GM11168 (cell line): ENCODE measurements around the gene SESN1.

Experiments used
- in situ Hi-C: fragments of 300-500 bp; cut with MboI; formaldehyde crosslinking; loops from one replicate; pipeline ENCODE4 v1.12.0; 2022; ENCODE audit warnings: low sequenced_read_pairs; ENCODE audit not compliant: unreplicated experiment

SESN1 gene

DNA sequence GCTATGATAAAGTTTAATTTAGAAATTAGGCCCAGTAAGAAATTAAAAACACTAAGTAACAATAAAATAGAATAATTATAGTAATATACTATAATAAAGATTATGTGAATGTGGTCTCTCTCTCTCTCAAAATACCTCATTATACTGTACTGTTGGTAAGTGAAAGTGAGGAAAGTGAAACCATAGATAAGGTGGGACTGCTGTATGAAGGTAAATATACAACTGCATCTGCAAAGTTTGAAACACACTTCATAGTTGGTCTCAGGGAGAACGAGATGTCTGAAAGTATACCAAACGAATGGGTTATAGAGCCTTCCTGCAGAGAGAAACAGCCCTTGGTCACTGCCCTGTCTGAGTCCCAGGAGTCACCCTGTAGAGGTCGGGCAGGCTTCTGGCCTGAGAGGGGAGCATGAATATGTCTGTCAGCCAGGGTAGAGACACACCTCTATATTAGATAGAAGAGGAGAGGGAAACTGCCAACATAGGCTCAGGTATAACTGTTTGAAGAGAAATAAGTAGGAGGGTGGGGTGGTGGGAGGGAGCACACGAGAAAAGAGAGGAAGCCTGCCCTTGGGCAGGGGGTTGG, 31.8 kb downstream of the SESN1 start:
- in situ Hi-C loops, result no loop called here

DNA sequence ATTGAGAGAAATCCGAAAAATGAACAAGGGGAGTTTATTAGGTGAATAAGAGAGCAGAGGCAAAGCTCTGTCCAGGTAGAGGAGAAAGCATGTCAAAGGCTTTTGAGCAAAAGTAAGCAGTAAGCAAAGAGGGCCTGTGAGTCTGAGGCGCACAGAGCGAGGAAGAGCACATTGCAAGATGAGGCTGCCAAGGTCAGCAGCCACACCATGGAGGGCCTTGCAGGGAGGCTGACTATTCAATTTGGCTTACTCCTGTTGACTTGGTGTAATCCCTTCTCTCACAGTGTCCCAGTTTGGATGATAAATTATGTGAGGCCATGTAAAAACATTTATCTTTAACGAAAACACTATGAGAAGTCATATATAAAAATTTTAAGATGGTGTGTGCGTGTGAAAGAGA, 32.4 kb downstream of the SESN1 start:
- in situ Hi-C loops, result no loop called here

DNA sequence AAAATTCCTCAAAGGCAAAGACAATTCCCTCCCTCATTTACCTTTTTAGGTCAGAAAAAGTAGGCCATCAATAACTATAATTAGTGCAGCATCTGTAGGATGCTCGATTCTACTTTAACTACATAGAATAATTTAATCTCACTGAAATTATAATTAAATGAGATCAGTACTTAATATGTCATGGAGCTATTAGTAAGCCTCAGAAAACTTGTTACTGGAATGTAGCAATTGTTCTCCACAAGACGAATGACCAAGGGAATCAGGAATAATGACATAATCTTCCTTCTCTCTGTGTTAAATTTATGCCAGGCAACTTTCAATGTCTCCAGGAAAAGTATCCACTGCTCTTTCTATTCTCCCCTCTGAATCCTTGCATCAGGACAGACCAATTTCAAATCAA, 34.1 kb downstream of the SESN1 start:
- in situ Hi-C loops, result no loop called here

- in situ Hi-C loops, result loop anchor here (5.0 kb wide), 1 partner anchor 47 kb away; no protein-coding TSS in a partner anchor
Observed at GRCh38 chr6:109059571-109060021, 35.0 kb downstream of the SESN1 start.

- in situ Hi-C loops, result loop anchor here (5.0 kb wide), 1 partner anchor 47 kb away; no protein-coding TSS in a partner anchor
Observed at GRCh38 chr6:109059153-109059552, 35.5 kb downstream of the SESN1 start.

- in situ Hi-C loops, result loop anchor here (5.0 kb wide), 1 partner anchor 46 kb away; no protein-coding TSS in a partner anchor
Observed at GRCh38 chr6:109058620-109059019, 36.0 kb downstream of the SESN1 start.

DNA sequence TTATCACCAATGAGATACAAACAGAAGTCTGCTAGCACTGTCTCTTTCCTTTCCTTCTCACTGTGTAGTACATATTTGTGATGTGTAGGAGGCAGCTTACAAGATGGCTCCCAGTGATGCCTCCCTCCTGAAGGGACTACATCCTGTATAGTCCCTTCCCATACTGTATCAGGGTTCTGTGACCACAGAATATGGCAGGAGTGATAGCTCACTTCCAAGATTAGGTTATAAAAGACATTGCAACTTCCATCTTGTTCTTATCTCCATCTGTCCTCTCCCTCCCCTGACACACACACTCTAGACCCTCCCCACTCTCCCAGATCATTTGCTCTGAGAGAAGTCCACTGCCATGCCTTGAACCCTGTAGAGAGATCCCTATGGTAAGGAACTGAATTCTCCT, 38.0 kb downstream of the SESN1 start:
- in situ Hi-C loops, result loop anchor here (5.0 kb wide), 1 partner anchor 44 kb away; no protein-coding TSS in a partner anchor

- in situ Hi-C loops, result loop anchor here (5.0 kb wide), 1 partner anchor 44 kb away; no protein-coding TSS in a partner anchor
Observed at GRCh38 chr6:109055771-109056235, 38.8 kb downstream of the SESN1 start.

DNA sequence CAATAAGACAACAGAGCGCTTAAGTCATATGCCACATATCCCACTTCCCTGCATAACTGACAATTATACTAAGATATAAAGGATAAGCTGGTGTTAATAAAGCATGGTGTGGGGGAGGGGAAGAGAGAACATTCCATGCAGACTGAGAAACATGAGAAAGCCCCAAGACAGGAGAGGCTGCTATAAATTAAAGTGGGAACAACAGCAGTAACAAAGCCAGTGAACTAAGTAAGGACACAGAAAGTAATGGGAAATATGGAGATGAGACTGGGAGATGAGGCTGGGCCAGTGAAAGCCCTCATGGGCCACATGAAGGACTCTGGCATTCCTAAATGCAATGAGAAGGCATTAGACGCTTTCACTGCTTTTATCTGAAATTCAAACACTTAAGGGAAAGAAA, 41.3 kb downstream of the SESN1 start:
- in situ Hi-C loops, result no loop called here

- in situ Hi-C loops, result no loop called here
Observed at GRCh38 chr6:109052852-109053251, 41.8 kb downstream of the SESN1 start.

DNA sequence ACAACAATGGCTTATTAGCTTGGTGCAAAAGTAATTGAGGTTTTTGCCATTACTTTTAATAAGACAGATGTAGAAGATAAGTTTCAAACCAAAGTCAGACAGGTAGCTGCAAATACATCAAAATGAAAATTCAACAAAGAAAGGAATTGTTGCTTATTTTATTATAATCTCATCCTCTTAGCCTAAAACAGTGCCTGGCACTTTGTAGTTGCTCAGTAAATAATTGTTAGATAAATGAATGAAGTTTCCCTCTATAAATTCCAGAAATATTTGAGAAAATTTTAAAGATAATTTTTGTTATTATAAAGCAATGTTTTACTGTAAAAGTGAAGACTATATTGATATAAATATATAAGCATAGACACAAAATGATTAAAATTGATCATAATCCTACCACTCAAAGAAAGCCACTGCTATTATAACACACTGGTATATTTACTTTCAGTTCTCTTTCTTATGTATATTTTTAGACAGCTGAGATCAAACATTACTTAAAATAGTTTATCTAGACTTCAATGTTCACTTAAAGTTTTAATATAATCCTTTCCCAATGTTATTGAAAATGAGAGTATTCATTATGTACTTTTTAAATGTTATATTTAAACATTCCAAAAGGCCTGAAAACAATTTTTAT, 42.5 kb downstream of the SESN1 start:
- in situ Hi-C loops, result no loop called here

DNA sequence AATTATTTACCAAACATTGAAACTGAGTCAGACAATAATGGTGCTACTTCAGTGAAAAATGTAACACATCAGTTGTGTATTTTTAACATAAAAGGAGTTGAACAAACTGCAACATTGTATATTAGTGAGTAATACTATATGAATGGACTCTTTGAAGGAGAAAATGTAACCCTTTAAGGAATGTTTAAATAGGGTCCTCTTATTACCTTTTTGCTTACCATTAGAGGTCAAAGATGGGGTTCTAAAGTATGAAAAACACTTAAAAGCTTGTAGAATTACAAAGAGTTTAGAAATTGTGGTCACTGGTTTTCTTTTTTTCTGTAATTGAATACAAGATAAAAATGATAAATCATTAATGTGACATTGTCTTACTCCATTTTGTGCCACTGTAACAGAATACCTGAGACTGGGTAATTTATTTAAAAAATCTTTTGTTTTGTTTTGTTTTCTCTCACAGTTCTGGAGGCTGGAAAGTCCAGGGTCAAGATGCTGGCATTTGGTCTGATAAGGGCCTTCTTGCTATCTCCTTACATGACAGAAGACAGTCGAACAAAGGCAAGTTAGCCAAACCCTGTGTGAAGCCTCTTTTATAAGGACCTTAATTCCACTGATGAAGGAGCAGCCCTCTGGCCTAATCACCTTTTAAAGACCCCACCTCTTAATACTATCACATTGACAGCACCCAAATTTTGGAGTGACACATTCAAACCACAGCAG, 43.2 kb downstream of the SESN1 start:
- in situ Hi-C loops, result no loop called here

DNA sequence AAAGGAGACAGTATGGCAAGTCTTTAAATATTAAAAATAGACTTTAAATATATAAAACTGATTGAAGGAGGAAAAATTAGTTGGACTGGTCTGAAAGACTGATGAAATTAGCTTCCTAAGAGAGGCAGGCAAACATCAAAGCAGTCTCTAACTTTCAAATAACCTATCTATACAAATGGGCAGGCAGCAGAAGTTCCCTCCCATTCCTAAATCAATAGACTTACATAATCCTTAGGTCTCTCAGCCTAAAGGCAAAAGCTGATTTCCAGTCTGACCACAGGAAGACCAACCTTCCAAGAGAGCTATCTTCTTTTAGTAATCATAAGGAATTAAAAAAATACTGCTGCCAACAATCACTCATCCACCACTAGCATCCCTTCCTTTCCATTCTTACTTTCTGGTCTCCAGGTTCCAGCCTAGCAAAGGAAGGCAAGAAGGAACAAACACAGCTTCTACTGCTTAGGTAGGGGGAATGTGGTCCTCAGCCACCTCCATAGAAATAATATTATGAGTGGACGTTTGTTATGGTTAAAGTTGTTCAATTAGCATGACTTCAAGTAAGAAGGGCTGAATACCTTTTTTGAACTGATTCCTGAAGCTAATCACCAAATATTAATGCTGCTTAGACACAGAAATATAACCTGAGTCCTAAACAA, 44.1 kb downstream of the SESN1 start:
- in situ Hi-C loops, result no loop called here

DNA sequence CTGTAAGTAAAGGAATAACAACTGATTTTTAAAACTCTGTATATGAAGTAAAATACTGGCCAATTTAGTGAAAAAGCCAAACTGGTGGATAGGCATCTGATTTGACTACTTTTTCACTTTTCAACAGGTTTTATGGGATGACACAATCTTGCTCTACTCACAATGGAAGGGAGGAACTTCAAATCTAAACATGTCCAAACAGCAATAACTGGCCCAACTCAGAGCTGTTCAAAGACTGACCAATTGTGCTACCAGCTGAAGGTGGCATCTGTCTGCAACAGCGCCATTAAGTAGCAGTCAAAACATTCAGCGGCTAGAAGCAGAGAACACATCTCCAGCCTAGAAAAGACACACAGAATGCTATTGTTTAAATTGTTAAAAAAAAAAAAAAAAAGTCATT, 44.6 kb downstream of the SESN1 start:
- in situ Hi-C loops, result no loop called here

GRCh38 chr6:109048670-109049415, 45.8 kb downstream of the SESN1 start:
- in situ Hi-C loops, result no loop called here

- in situ Hi-C loops, result no loop called here
Observed at GRCh38 chr6:109048176-109048575, 46.5 kb downstream of the SESN1 start.

DNA sequence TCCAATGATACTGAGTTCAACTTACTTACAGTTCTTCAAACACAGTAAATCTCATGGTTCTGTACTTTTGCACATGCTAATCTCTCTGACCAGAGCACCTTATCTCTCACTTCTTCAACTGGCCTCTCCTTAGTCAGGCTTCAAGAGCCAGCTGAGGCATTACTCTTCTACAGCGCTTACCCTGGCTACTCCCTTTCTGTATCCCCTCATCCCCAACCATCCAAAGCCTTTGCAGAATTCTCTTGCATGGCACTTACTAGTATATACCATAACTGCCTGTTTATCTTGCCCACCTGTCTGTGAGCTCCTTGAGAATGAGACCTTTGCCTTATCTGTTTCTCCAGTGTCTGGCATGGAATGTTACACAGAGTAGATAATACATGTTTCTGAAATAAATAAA, 49.2 kb downstream of the SESN1 start:
- in situ Hi-C loops, result no loop called here

GRCh38 chr6:109039795-109040194, 54.9 kb downstream of the SESN1 start:
- in situ Hi-C loops, result no loop called here

GRCh38 chr6:109038837-109039398, 55.7 kb downstream of the SESN1 start:
- in situ Hi-C loops, result no loop called here
